Tibial artery (tissue), 4 donors: ENCODE data around the gene HMCN1.
"Not testable (repeated sequence)": the region's sequence is repeated elsewhere in the genome, so short reads cannot be mapped to it uniquely, and the experiment has no call there.

Experiments used
- DNase-seq, 2 donors: peaks; one replicate each; pipeline ENCODE4 v3.0.0-alpha.2; 2019
- H3K27ac ChIP-seq, 2 donors: fragments of 200-600 bp; sonication (generic) in 1 of 2; 1 replicate in 1 of 2; 2 replicates in 1 of 2; pipeline ENCODE4 v1.5.1; 2018 to 2019; ENCODE audit warnings: mild to moderate bottlenecking in 1 of 2
- H3K27me3 ChIP-seq, 2 donors: fragments of 200-600 bp; sonication (generic) in 1 of 2; one replicate each; pipeline versions ENCODE4 v1.5.1 to v1.6.0; 2016 to 2019
- H3K36me3 ChIP-seq, 3 donors: fragments of 200-600 bp; sonication (generic) in 2 of 3; one replicate each; pipeline ENCODE4 v1.5.1; 2016 to 2019; ENCODE audit warnings: mild to moderate bottlenecking in 2 of 3
- H3K4me1 ChIP-seq, 4 donors: fragments of 200-600 bp; sonication (generic) in 2 of 4; 1 replicate in 3 of 4; 2 replicates in 1 of 4; pipeline ENCODE4 v1.5.1; 2016 to 2019
- H3K4me3 ChIP-seq, 2 donors: fragments of 200-600 bp; sonication (generic) in 1 of 2; 1 replicate in 1 of 2; 2 replicates in 1 of 2; pipeline ENCODE4 v1.5.1; 2018 to 2019; ENCODE audit warnings: mild to moderate bottlenecking in 2 of 2
- H3K9me3 ChIP-seq, 3 donors: fragments of 200-600 bp; sonication (generic) in 1 of 3; one replicate each; pipeline ENCODE4 v1.5.1; 2016 to 2019
- intact Hi-C: fragments of 100-400 bp; cut with DNase I; formaldehyde crosslinking; loops from one replicate; pipeline ENCODE4 v1.15.0; 2023; ENCODE audit warnings: low total_unique reads
- TF ChIP-seq, protein P1 (sequence below), 2 experiments: fragments of 200-600 bp in 1 of 2; fragments of 450-650 bp in 1 of 2; IDR thresholded peaks; one replicate each; pipeline ENCODE4 v1.5.1; 2017 to 2019; ENCODE audit warnings: antibody characterized with exemption in 2 of 2, mild to moderate bottlenecking in 1 of 2, moderate library complexity in 1 of 2

The HMCN1 gene

GRCh38 chr1:186154651-186155050, 420.5 kb downstream of the HMCN1 start:
- no peaks in the 10 kb centered on the region for H3K27me3 ChIP-seq
- H3K4me3 ChIP-seq: no peak overlapping the region
- intact Hi-C loops: no loop called here
- peaks cover 0 to 15% (median 0%) of the 10 kb centered on the region in 4 donors for H3K4me1 ChIP-seq
- no peaks in the 10 kb centered on the region for H3K9me3 ChIP-seq
- TF ChIP-seq, protein P1, sequence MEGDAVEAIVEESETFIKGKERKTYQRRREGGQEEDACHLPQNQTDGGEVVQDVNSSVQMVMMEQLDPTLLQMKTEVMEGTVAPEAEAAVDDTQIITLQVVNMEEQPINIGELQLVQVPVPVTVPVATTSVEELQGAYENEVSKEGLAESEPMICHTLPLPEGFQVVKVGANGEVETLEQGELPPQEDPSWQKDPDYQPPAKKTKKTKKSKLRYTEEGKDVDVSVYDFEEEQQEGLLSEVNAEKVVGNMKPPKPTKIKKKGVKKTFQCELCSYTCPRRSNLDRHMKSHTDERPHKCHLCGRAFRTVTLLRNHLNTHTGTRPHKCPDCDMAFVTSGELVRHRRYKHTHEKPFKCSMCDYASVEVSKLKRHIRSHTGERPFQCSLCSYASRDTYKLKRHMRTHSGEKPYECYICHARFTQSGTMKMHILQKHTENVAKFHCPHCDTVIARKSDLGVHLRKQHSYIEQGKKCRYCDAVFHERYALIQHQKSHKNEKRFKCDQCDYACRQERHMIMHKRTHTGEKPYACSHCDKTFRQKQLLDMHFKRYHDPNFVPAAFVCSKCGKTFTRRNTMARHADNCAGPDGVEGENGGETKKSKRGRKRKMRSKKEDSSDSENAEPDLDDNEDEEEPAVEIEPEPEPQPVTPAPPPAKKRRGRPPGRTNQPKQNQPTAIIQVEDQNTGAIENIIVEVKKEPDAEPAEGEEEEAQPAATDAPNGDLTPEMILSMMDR (IDR thresholded peaks at IDR 0.05): no peak
- H3K36me3 ChIP-seq: no peaks in the 10 kb centered on the region
- DNase-seq: no peak
- H3K27ac ChIP-seq: no peak overlapping the region

GRCh38 chr1:186155594-186155993, 421.4 kb downstream of the HMCN1 start:
- Histone ChIP-seq H3K4me1 (peaks cover 0 to 15% (median 0%) of the 10 kb centered on the region in 4 donors), H3K27me3 (no peaks in the 10 kb centered on the region), H3K9me3 (no peaks in the 10 kb centered on the region), H3K27ac (no peak overlapping the region), H3K4me3 (no peak overlapping the region), H3K36me3 (no peaks in the 10 kb centered on the region)
- TF ChIP-seq, protein P1 (IDR thresholded peaks at IDR 0.05): peak; percentile 13 to 21
- DNase-seq: no peak
- intact Hi-C loops: no loop called here

GRCh38 chr1:186162895-186163294, 428.7 kb downstream of the HMCN1 start:
- H3K27ac ChIP-seq, H3K4me3 ChIP-seq, DNase-seq, intact Hi-C loops, H3K36me3 ChIP-seq, H3K4me1 ChIP-seq, H3K27me3 ChIP-seq, H3K9me3 ChIP-seq: not testable (repeated sequence)

- TF ChIP-seq, protein P1 (IDR thresholded peaks at IDR 0.05): no peak
- Histone ChIP-seq H3K9me3 (no peaks in the 10 kb centered on the region), H3K36me3 (peaks cover 0 to 9% (median 0%) of the 10 kb centered on the region in 3 donors), H3K27me3 (no peaks in the 10 kb centered on the region), H3K27ac (no peak overlapping the region), H3K4me3 (no peak overlapping the region), H3K4me1 (no peaks in the 10 kb centered on the region)
- DNase-seq: no peak
- intact Hi-C loops: no loop called here
These were observed 430.6 kb downstream of the HMCN1 start for GRCh38 chr1:186164773-186165172.

GRCh38 chr1:186165303-186165702, 431.1 kb downstream of the HMCN1 start:
- TF ChIP-seq, protein P1 (IDR thresholded peaks at IDR 0.05): no peak

DNA sequence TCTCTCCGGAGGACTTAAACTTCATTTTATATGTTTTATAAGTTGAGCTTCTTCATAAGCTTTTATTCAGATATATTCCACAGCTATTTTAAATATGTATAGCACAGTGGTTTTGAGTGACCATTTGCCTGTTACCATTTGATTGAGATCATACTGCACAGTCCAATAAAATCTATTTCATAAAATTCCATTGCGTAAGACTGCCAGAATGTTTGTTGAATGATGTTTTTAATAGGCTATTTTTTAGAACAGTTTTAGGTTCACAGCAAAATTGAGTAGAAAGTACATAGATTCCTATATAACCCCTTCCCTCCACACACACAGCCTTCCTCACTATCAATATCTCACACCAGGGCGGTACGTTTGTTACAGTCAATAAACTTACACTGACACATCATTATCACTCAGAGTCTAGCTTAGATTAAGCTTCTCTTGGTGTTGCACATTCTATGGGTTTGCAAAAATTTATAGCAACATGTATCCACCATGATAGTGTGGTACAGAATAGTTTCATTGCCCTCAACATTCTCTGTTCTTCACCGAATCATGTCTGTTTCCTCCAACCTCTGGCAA, 433.0 kb downstream of the HMCN1 start:
- Histone ChIP-seq H3K4me3 (no peak overlapping the region), H3K27ac (no peak overlapping the region), H3K36me3 (peaks cover 0 to 9% (median 0%) of the 10 kb centered on the region in 3 donors), H3K4me1 (no peaks in the 10 kb centered on the region), H3K9me3 (no peaks in the 10 kb centered on the region), H3K27me3 (no peaks in the 10 kb centered on the region)
- TF ChIP-seq, protein P1 (IDR thresholded peaks at IDR 0.05): no peak
- intact Hi-C loops: no loop called here
- no peak for DNase-seq

More at GRCh38 chr1:186165303-186165702, 431.1 kb downstream of the HMCN1 start:
- DNase-seq: no peak
- Histone ChIP-seq H3K9me3 (no peaks in the 10 kb centered on the region), H3K27ac (no peak overlapping the region), H3K4me3 (no peak overlapping the region), H3K4me1 (no peaks in the 10 kb centered on the region), H3K36me3 (peaks cover 0 to 9% (median 0%) of the 10 kb centered on the region in 3 donors), H3K27me3 (no peaks in the 10 kb centered on the region)
- intact Hi-C loops: no loop called here
